ENCODE measurements around the gene FBXO31.
A peak's percentile ranks its signal among the peaks of the same experiment; 100 is the strongest.

The FBXO31 gene, protein sequence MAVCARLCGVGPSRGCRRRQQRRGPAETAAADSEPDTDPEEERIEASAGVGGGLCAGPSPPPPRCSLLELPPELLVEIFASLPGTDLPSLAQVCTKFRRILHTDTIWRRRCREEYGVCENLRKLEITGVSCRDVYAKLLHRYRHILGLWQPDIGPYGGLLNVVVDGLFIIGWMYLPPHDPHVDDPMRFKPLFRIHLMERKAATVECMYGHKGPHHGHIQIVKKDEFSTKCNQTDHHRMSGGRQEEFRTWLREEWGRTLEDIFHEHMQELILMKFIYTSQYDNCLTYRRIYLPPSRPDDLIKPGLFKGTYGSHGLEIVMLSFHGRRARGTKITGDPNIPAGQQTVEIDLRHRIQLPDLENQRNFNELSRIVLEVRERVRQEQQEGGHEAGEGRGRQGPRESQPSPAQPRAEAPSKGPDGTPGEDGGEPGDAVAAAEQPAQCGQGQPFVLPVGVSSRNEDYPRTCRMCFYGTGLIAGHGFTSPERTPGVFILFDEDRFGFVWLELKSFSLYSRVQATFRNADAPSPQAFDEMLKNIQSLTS

GRCh38 chr16:87383505-87384161, at the start of gene FBXO31:
TSS of gene FBXO31 (minus strand) at chr16:87383776. CDS start at chr16:87383744, 32 bp downstream.
- DNase-seq, result peak; percentile 93

GRCh38 chr16:87432330-87432915, 48.8 kb upstream of the FBXO31 start:
- no peak for DNase-seq

DNA sequence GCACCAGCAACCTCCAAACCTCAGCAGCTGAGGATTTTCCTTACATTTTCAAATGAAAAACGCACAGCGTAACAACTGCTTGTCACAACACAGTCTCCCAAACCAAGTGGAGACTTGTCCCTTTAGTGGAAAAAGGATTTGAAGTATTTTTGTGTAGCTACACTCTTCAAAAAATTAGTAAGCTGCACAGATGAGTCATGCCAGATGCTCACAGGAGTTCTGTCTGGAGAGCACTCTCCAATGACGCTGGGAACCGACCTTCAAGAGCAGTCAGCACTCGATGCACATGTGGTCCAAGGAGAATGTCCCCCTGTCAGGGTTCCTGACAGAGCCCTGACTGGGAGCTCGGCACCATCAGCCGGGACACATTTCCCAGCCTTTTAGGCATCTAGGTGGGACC, 48.4 kb upstream of the FBXO31 start:
- DNase-seq, result no peak

GRCh38 chr16:87426423-87427215, 43.0 kb upstream of the FBXO31 start:
- DNase-seq, result no peak

DNA sequence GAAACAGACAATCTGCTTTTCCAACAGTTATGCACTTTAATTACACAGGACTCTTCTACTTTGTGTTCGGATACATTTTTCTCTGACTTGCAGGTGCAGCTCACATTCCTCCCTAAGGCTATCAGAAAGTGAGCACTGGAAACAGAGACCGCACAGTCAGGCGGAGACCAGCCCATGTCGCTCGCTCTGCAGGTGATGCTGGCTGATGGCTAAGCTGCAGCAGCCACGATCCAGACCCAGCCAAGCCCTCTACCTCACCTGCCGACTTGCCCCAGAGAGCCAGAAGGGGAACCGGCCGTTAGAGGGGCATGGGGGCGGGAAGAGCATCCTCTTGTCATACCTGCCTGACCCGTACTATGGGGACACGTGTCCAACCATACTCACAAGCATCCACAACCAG, 42.4 kb upstream of the FBXO31 start:
- DNase-seq, result no peak

DNA sequence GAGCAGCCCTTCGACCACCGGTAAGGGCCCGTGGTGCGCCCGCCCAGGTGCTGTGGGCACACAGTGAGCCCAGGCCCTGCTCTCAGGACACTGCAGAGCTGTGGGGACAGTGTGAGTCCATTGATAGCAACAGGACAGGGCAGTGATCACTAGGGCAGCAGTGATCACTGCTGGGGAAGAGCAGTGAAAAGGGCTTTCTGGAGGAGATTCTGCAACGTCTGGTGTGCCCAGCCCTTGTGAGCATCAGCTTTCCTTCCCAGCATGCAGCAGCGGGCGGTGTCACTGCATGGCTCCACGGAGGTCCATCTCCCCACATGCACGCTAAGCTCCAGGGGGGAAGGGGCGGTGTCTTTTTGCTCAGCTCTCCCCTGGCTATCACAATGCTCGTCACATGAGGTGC, 40.7 kb upstream of the FBXO31 start:
- DNase-seq, result no peak

DNA sequence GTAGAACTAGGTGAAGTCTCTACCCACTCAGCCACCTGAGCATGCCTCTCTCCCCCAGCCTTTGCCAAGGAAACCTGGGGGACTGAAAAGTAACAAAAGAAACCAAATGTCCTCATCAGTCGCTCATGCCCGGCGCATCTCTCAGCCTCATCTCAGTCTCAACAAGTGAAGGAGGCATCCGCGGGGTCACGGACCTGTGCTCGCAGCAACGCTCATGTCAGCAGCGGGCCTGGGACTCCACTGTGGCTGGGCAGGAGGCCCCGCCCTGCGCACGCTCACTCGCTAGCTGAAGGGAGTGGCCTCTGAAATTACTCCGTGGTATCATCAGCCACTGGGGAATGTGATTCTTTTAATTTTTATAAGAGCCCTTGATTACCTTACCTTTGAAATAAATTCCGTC, 39.9 kb upstream of the FBXO31 start:
- DNase-seq, result no peak

- no peak for DNase-seq
Observed at GRCh38 chr16:87422106-87422505, 38.5 kb upstream of the FBXO31 start.

DNA sequence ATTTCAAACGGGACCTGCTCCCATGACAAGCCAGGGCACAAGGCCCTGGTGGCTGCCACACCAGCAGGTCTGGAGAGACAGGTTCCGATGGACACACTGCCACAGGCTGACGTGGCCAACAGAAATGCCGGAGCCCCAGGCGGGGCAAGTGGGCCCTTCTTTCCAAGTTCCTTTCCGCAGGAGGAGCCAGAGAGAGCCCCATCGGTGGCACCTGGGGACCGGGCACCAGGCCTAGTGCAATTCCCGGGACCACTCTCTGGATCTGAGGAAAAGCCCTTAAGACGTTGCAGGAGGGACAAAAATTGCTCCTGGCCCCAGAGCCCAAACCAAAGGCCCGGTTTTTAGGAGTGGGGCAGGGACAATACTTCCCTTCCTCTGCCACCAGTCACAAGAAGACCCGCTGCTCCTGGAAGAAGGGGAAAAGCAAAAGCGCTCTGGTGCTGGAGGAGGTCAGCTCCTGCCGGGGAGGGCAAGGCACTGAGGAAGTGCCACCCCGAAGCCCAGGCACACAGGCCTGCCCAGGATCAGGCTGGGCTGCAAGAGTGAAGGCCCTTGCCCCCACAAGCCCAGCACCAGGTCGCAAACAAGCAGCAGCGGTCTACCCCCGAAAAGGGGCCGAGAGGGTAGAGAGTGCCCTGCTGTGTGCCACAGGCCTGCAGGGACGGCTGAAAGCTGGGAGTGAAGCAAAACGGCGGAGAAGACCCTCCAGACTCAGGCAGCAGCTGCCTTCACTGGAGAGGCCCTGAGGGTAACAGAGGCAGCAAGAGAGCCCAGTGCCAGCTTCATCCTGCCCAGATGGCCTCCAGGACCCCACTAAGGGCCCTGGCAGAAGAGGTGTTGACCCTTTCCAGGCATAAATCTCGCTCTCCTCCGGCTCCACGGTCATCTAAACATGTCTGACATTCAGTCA, 37.7 kb upstream of the FBXO31 start:
- DNase-seq, result no peak

- no peak for DNase-seq
Observed at GRCh38 chr16:87420026-87421002, 36.7 kb upstream of the FBXO31 start.

DNA sequence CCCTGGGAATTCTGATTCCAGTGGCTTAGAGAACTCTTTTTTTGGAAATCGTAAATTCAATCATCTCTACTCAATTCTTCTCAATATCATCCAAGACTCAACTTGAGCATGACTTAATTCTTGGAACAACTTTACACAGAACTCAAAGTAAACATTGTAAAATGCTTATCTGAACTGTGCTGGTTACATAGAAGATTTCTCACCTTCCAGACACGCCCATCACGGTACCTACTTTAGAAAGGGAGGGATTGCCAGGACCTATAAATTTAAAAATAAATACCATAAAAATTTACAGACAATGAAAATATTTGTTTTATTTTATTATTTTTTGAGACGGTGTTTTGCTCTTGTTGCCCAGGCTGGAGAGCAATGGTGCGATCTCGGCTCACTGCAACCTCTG, 35.1 kb upstream of the FBXO31 start:
- no peak for DNase-seq

- DNase-seq, result no peak
Observed at GRCh38 chr16:87418216-87418615, 34.6 kb upstream of the FBXO31 start.

DNA sequence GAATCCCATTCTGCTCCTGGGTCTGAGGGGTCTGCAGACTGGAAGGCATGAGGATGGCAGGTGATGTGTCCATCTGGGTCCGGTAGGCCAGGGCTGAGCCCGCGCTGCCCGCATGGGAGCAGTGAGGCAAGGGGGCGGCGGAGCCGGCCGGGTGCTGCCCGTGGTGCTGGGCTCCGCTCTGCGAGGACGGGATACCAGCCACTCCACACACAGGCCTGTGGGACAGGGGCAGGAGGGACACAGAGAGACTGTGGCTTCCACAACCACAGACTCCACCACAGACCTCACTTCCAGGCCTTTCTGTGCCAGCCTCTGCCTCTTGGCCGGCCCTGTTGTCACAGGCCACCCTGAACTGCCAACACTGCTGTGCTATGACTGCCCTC, 33.9 kb upstream of the FBXO31 start:
- DNase-seq, result no peak

DNA sequence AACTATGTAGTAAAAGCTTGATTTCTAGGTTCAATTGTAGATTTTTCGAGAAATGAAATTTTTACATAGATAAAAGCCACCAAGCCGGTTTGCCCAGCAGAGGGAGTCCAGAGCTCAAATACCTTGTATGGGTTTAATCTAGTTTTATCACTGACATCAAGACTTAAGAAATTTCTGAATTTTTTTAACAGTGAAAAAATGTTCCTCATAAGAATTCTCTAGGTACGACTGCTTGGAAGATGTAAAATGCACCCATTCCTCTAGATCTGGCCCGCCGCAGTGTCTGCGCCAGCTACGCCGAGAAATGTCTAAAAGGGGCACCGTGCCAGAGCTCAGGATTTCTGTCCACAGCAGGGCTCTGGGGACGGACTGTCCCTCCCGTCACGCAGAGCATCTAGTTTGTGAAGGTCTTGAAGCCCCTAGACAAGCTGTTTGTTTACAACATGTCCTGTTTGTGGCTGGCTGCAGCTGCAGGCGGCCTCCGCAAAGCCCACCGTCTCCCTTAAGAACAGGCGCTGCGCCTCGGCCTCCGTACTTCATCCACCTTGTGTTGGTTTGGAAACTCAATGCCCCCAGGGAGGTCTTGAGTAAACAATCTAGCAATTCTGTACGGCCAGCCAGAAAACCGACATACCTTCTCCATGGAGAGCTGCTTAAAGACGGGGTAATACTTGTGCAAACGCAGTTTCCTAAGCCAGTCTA, 33.4 kb upstream of the FBXO31 start:
- DNase-seq, result no peak

- no peak for DNase-seq
Observed at GRCh38 chr16:87415441-87415840, 31.9 kb upstream of the FBXO31 start.

GRCh38 chr16:87414251-87414680, 30.7 kb upstream of the FBXO31 start:
- no peak for DNase-seq

DNA sequence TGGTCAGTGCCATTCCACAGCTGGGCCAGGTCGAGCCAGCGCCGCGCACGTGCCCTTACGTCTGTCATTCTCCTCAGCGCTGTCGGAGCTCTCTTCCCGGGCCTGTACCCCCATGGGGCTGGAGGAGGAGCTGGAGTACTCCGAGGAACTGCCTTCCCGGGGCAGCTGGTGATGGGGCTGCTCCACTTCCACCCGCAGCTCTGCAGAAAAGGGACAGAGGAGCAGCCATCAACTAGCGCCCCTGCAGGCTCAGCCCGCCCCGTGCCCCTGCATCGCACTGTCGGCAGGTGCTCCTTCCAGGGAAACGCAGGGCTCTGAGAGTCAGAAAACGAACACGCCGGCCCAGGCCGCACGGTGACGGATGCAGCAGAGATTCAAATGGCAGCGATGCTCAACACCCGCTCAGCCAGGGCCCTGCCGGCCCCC, 29.4 kb upstream of the FBXO31 start:
- DNase-seq, result no peak

DNA sequence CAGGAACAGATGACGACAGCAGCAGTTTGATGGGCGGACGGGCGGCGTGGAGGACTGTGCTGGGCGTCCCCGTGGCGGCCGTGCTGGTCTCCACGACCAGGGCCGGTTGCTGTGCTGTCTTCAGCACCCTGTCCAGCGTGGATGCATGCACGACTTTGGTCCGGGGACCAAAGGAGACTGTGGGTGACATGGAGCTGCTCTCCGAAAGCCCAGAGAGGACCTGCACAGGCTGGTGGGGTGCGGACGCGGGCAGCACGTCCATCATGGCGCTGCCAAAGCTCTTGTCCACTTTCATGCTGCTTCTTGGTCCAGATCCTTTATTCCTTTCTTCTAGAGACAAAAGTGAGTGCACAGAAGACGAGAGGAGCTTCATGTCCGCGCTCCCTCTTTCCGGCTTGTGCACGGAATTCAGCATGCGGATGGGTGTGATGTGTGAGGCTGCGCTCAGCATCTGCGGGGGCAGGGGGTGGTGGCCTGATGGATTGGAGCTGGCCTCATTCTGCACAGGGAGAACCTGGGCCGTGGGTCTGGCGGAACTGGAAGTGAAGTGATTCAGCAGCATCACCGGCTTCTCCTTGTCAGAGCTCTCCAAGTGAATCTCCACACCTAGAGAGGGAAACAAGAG, 28.9 kb upstream of the FBXO31 start:
- DNase-seq, result no peak
